GM23338 (cell line): ENCODE results near the gene SEC14L1. TPM values are rescaled to one million over a fixed set of nuclear protein-coding genes. Genes with fewer than 3 reads are reported as not detected.

Source experiments
- ATAC-seq: fragments of 200-7000 bp; cut with Tn5 transposase; 3 replicates; pipeline ENCODE4 v1.9.1; 2020
- DNase-seq: peaks from one replicate; pipeline ENCODE4 v3.0.0-alpha.2; 2015; ENCODE audit warnings: low spot score
- H2AFZ ChIP-seq: fragments of 200-600 bp; sonication (generic); 2 replicates; pipeline ENCODE4 v1.8.0; 2016; ENCODE audit warnings: antibody characterized with exemption, mild to moderate bottlenecking, moderate library complexity
- H3F3A ChIP-seq: fragments of 200-600 bp; sonication (generic); replicated peaks from 2 replicates; pipeline ENCODE4 v1.8.0; 2017; ENCODE audit warnings: antibody characterized with exemption, mixed run types, low read depth
- H3K27ac ChIP-seq: fragments of 200-600 bp; sonication (generic); 2 replicates; pipeline ENCODE4 v1.6.1; 2016; ENCODE audit warnings: low read depth
- H3K27me3 ChIP-seq: fragments of 200-600 bp; sonication (generic); 2 replicates; pipeline ENCODE4 v1.8.0; 2016; ENCODE audit warnings: mild to moderate bottlenecking, mixed run types, moderate library complexity; ENCODE audit not compliant: insufficient read depth
- H3K36me3 ChIP-seq: fragments of 200-600 bp; sonication (generic); 2 replicates; pipeline ENCODE4 v1.8.0; 2016; ENCODE audit warnings: mild to moderate bottlenecking; ENCODE audit not compliant: insufficient read depth
- H3K4me1 ChIP-seq: fragments of 200-600 bp; sonication (generic); 2 replicates; pipeline ENCODE4 v1.8.0; 2016; ENCODE audit warnings: mild to moderate bottlenecking, moderate library complexity; ENCODE audit not compliant: insufficient read depth
- H3K4me2 ChIP-seq: fragments of 200-600 bp; sonication (generic); 2 replicates; pipeline ENCODE4 v1.7.1; 2017; ENCODE audit warnings: mixed run types
- H3K4me3 ChIP-seq: fragments of 200-600 bp; sonication (generic); 2 replicates; pipeline ENCODE4 v1.6.1; 2016; ENCODE audit warnings: mixed run types
- H3K79me2 ChIP-seq: fragments of 200-600 bp; sonication (generic); replicated peaks from 2 replicates; pipeline ENCODE4 v1.8.0; 2017; ENCODE audit warnings: mild to moderate bottlenecking; ENCODE audit not compliant: insufficient read depth
- H3K9me2 ChIP-seq: fragments of 200-600 bp; sonication (generic); 2 replicates; pipeline ENCODE4 v1.8.0; 2017; ENCODE audit not compliant: insufficient read depth
- H4K20me1 ChIP-seq: fragments of 200-600 bp; sonication (generic); replicated peaks from 2 replicates; pipeline ENCODE4 v1.8.0; 2017; ENCODE audit warnings: mild to moderate bottlenecking; ENCODE audit not compliant: insufficient read depth
- H3K27ac Mint-ChIP-seq: 2 replicates; pipeline ENCODE4 v1.8.0; 2020; ENCODE audit warnings: inconsistent platforms, mild to moderate bottlenecking, moderate library complexity, mixed read lengths
- H3K27me3 Mint-ChIP-seq: 3 replicates; pipeline ENCODE4 v1.8.0; 2022; ENCODE audit warnings: low read depth, mild to moderate bottlenecking, moderate library complexity, mixed read lengths, inconsistent platforms; ENCODE audit not compliant: insufficient read depth, poor library complexity
- H3K36me3 Mint-ChIP-seq: 3 replicates; pipeline ENCODE4 v1.8.0; 2021; ENCODE audit warnings: low read depth, mild to moderate bottlenecking, inconsistent platforms, moderate library complexity, mixed read lengths
- H3K4me1 Mint-ChIP-seq: 3 replicates; pipeline ENCODE4 v1.8.0; 2020; ENCODE audit warnings: mild to moderate bottlenecking, inconsistent platforms, mixed read lengths
- H3K4me3 Mint-ChIP-seq: 3 replicates; pipeline ENCODE4 v1.8.0; 2021; ENCODE audit warnings: moderate library complexity, mild to moderate bottlenecking, inconsistent platforms, mixed read lengths
- H3K9me3 Mint-ChIP-seq: 3 replicates; pipeline ENCODE4 v1.8.0; 2020; ENCODE audit warnings: moderate library complexity, mild to moderate bottlenecking, inconsistent platforms, mixed read lengths
- CREB1 ChIP-seq: fragments of 250-450 bp; sonication (Bioruptor Pico); IDR thresholded peaks from 2 replicates; pipeline ENCODE4 v1.5.0; 2020; ENCODE audit warnings: low read depth, mild to moderate bottlenecking, moderate library complexity
- EZH2 ChIP-seq: fragments of 200-600 bp; sonication (generic); IDR thresholded peaks from one replicate; pipeline ENCODE4 v1.8.0; 2017; ENCODE audit warnings: antibody characterized with exemption, mild to moderate bottlenecking, low read depth; ENCODE audit not compliant: unreplicated experiment
- EZH2phosphoT487 ChIP-seq: fragments of 200-600 bp; sonication (generic); IDR thresholded peaks from one replicate; pipeline ENCODE4 v1.8.1; 2018; ENCODE audit warnings: antibody characterized with exemption; ENCODE audit not compliant: unreplicated experiment
- JUNB ChIP-seq: IDR thresholded peaks from one replicate; pipeline ENCODE4 v1.6.1; 2016; ENCODE audit warnings: antibody characterized with exemption; ENCODE audit not compliant: unreplicated experiment
- NANOG ChIP-seq: IDR thresholded peaks from 2 replicates; pipeline ENCODE4 v1.6.1; 2016; ENCODE audit warnings: antibody characterized with exemption, borderline replicate concordance
- POLR2AphosphoS5 ChIP-seq: IDR thresholded peaks from 2 replicates; pipeline ENCODE4 v1.6.1; 2016; ENCODE audit warnings: antibody characterized with exemption, low read depth
- REST ChIP-seq: IDR thresholded peaks from one replicate; pipeline ENCODE4 v1.6.1; 2018; ENCODE audit warnings: antibody characterized with exemption; ENCODE audit not compliant: unreplicated experiment
- STAT1 ChIP-seq: IDR thresholded peaks from one replicate; pipeline ENCODE4 v1.6.1; 2016; ENCODE audit warnings: antibody characterized with exemption; ENCODE audit not compliant: unreplicated experiment
- ZNF114 ChIP-seq: fragments of 250-450 bp; sonication (Bioruptor Pico); IDR thresholded peaks from 2 replicates; pipeline ENCODE4 v1.5.0; 2020; ENCODE audit warnings: mild to moderate bottlenecking, moderate library complexity
- ZNF331 ChIP-seq: fragments of 250-450 bp; sonication (Bioruptor Pico); IDR thresholded peaks from 2 replicates; pipeline ENCODE4 v1.5.0; 2020; ENCODE audit warnings: low read depth, mild to moderate bottlenecking, moderate library complexity
- ZNF462 ChIP-seq: fragments of 250-450 bp; sonication (Bioruptor Pico); IDR thresholded peaks from 2 replicates; pipeline ENCODE4 v1.5.0; 2020; ENCODE audit warnings: mild to moderate bottlenecking, moderate library complexity
- polyA plus RNA-seq: library from polyadenylated mRNA; unstranded; fragments of >200 nt; fragmentation: Nextera tagmentation; extraction: Ambion mirVana; gene quantifications from 2 replicates; pipeline ENCODE4 v1.2.1, GENCODE V29; 2016
- total RNA-seq: library from RNA; depleted of rRNA; stranded (reverse); fragments of >200 nt; shearing (Covaris generic); gene quantifications from 2 replicates; pipeline ENCODE4 v1.2.3, GENCODE V29; 2014
- TF ChIP-seq, protein P1 (sequence below), 2 experiments: fragments of 200-600 bp in 1 of 2; sonication (generic) in 1 of 2; conservative IDR thresholded peaks; 2 replicates each; pipeline versions ENCODE4 v1.5.1 to v1.6.1; 2016 to 2017; ENCODE audit warnings: antibody characterized with exemption in 2 of 2, low read depth in 2 of 2, mild to moderate bottlenecking in 2 of 2, moderate library complexity in 1 of 2
- TF ChIP-seq, protein P2 (sequence below): IDR thresholded peaks from 2 replicates; pipeline ENCODE4 v1.6.1; 2016; ENCODE audit warnings: antibody characterized with exemption

Gene SEC14L1
- total and polyA plus RNA-seq, 2 experiments from 2014 or later: 26.8 to 54.8 TPM

- Histone ChIP-seq H3K27ac (no peak overlapping the region), H3K79me2 (peaks cover 43% of the 10 kb centered on the region), H2AFZ (no peak overlapping the region), H3K36me3 (peaks cover 7% of the 10 kb centered on the region; the same call in 1 of the 2 replicates), H3K9me2 (no peaks in the 10 kb centered on the region), H3K27me3 (no peaks in the 10 kb centered on the region), H4K20me1 (peaks cover 11% of the 10 kb centered on the region), H3K4me1 (peaks cover 4% of the 10 kb centered on the region; the same call in 1 of the 2 replicates), H3F3A (no peaks in the 10 kb centered on the region), H3K4me2 (no peak overlapping the region), H3K4me3 (no peak overlapping the region)
- H3K4me1 Mint-ChIP-seq: no peaks in the 10 kb centered on the region
- ATAC-seq (no peak), DNase-seq (no peak)
- H3K9me3 Mint-ChIP-seq: no peaks in the 10 kb centered on the region
- H3K36me3 Mint-ChIP-seq: peaks cover 13% of the 10 kb centered on the region; the same call in 2 of the 3 replicates
- no peaks in the 10 kb centered on the region for H3K27me3 Mint-ChIP-seq
- TF ChIP-seq CREB1 (CRISPR knock-in tag) (no peak), STAT1 (no peak), JUNB (no peak), ZNF114 (CRISPR knock-in tag) (no peak), ZNF462 (no peak), ZNF331 (CRISPR knock-in tag) (no peak), POLR2AphosphoS5 (no peak), EZH2 (no peak), EZH2phosphoT487 (no peak), NANOG (no peak), REST (no peak)
- TF ChIP-seq, protein P1, sequence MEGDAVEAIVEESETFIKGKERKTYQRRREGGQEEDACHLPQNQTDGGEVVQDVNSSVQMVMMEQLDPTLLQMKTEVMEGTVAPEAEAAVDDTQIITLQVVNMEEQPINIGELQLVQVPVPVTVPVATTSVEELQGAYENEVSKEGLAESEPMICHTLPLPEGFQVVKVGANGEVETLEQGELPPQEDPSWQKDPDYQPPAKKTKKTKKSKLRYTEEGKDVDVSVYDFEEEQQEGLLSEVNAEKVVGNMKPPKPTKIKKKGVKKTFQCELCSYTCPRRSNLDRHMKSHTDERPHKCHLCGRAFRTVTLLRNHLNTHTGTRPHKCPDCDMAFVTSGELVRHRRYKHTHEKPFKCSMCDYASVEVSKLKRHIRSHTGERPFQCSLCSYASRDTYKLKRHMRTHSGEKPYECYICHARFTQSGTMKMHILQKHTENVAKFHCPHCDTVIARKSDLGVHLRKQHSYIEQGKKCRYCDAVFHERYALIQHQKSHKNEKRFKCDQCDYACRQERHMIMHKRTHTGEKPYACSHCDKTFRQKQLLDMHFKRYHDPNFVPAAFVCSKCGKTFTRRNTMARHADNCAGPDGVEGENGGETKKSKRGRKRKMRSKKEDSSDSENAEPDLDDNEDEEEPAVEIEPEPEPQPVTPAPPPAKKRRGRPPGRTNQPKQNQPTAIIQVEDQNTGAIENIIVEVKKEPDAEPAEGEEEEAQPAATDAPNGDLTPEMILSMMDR (conservative IDR thresholded peaks at IDR 0.05; ENCODE audit: low read depth in 2 of 2): no peak
- TF ChIP-seq, protein P2, sequence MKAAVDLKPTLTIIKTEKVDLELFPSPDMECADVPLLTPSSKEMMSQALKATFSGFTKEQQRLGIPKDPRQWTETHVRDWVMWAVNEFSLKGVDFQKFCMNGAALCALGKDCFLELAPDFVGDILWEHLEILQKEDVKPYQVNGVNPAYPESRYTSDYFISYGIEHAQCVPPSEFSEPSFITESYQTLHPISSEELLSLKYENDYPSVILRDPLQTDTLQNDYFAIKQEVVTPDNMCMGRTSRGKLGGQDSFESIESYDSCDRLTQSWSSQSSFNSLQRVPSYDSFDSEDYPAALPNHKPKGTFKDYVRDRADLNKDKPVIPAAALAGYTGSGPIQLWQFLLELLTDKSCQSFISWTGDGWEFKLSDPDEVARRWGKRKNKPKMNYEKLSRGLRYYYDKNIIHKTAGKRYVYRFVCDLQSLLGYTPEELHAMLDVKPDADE: no peak
- no peak overlapping the region for H3K4me3 Mint-ChIP-seq
- no peak overlapping the region for H3K27ac Mint-ChIP-seq
These were observed 48.4 kb downstream of the SEC14L1 start for GRCh38 chr17:77189148-77189547.
